Ureter (tissue), 1 donor: Measurements from ENCODE around the gene NACA. TPM values are rescaled to one million over a fixed set of nuclear protein-coding genes. Genes with fewer than 3 reads are reported as not detected.
A peak's percentile ranks its signal among the peaks of the same experiment; 100 is the strongest.
"Not testable (repeated sequence)": the region's sequence is repeated elsewhere in the genome, so short reads cannot be mapped to it uniquely, and the experiment has no call there.

Experiments
- DNase-seq: peaks from one replicate; pipeline ENCODE4 v3.0.0-alpha.2; 2020; ENCODE audit warnings: low spot score
- total RNA-seq: library from RNA; stranded (reverse); gene quantifications from one replicate; pipeline ENCODE4 v1.2.4, GENCODE V29; 2023
- donor health status: DM: yes; HTN: yes; CAD: no.

The NACA gene
- total RNA-seq, result 1,021 TPM

DNA sequence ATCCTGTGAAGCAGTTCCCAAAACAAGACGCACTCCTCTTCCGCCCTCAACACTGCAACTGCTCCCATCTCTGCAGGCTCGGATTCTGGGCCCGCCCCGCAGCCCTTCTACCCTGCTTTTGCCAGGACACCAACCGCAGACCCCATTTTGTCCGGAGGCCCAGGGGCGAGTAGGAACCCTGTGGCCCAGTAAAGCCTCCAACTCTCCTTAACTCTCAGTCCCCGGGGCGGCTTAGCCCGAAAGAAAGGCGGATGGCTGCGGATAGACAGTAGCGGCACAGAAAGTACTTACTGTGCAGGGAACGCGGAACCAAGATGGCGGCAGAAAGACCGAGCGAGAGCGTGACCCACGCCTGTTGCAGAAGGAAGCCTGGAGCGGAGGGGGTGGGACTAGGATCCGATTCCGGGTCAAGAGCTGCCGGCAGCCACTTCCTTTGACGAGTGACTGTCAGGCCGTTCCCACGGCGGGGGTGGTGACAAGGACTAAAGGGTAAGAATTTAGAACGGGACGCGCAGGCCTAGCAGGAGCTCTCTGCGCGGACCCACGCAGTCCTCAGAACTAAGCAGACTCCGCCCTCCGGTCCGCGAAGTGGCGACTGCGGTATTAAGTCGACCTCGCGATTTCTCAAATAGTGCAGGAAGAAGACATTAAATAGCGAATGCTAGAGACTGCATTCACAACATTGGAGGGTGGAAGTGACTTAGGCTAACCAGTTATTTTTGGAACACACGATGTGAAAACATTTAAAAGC lies at the start of gene NACA:
NACA (minus strand) TSS at position 328 of the 751 bp plus-strand sequence. CDS start 778 bp downstream, outside the sequence.
- DNase-seq, result peak; percentile 99

DNA sequence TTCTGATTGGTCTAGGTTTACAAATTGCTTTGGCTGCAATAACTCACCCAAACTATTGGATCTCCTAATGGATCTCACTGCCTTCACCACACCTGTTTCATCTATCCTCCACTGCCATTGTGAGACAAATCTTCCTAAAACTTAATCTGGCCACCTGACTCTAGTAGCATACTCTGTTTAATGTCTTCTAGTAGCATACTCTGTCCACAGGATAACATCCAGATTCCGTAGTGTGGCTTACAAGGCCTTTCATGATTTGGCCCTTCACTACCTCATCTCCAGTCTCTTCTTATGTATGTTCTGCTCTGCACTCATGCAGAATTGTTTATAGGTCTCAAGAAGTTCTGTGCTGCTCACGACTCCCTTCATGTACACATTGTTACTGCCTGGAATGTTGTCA lies 48.0 kb upstream of the NACA start:
- DNase-seq, result no peak

- DNase-seq, result no peak
These were observed 47.5 kb upstream of the NACA start for GRCh38 chr12:56772625-56773024.

DNA sequence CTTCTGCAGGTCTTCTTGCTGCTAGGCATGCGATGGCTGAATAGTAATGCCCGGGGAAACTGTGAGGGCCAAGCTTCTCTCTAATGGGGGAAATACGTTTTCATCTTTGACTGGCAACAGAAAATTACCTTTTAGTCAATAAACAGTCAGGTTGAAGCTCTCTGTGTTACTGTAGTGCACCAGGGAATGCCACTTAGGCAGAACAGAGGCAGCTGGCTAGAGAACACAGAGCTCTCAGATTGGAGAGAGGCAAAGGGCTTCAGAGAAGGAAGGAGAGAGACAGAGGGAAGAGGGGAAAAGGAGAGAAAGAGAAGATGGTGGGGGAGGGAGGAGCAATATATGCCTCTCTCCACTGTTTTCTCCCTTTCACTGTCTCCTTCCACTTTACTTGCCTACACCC lies 44.8 kb upstream of the NACA start:
- no peak for DNase-seq

GRCh38 chr12:56768424-56768823 lies 43.3 kb upstream of the NACA start:
- no peak for DNase-seq

DNA sequence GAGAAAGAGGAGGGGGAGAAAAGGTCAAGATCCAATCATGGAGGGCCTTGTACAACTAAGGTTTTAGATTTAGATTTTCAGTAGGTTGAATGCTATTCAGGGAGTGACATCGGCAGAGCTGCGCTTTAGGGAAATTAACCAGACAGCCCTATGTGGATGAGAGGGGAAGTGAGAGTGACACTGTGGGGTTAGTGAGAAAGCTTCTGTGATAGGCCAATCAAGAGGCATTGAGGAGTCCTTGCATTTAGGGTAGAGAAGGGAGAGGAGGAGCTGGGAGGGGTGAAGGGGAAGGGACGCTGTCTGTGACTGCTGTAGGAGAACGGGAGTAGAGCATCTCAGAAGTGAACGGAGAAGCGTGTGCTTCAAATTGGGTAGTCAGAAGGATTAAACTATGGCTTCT lies 41.4 kb upstream of the NACA start:
- no peak for DNase-seq

DNA sequence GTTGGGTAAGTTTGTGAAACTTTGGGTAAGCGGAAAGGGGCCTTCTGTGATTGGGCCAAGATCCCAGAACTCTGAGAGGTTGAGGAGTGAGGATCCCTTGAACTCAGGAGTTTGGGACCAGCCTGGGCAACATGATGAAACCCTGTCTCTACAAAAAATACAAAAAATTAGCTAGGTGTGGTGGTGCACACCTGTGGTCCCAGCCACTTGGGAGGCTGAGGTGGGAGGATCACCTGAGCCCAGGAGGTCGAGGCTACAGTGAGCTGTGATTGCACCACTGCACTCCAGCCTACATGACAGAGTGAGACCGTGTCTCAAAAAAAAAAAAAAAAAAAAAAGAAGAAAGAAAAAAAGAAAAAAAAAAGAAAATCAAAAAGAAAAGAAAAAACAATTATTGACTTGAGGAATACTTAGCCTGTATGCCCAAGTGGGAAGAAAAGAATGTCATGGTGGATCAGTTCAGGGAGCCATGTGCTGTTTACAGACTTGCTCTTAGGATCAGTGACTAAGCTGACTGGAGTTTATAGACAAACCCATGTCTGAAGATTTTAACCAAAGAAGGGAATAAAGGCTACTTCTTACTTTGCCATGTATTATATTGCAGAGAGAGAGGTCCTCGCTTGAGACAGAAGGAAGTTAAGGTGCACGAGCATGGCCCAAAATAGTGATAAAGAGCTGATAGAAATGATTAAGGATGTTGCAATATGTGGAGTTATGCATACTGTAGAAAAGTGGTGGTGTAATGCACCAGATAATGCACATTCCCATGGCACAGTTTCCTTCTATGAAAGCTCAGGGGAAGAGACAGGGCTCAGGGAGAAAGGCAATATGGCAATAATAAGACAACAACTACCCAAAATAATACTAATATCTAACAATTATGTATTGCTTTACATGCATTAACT lies 38.9 kb upstream of the NACA start:
- DNase-seq, result no peak

DNA sequence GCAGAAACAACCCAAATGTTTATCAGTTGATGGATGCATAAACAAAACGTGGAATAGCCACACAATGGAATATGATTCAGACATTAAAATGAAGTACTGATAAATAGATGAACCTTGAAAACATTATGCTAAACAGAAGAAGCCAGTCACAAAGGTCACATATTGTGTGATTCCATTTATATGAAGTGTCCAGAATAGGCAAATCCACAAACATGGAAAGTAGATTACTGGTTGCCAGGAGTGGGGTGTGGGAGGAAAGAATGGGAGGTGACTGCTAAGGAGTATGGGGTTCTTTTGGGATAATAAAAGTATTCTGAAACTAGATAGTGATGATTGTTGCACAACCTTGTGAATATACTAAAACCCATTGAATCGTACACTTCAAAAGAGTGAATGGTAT lies 36.7 kb upstream of the NACA start:
- no peak for DNase-seq

GRCh38 chr12:56760460-56760859 lies 35.4 kb upstream of the NACA start:
- no peak for DNase-seq

DNA sequence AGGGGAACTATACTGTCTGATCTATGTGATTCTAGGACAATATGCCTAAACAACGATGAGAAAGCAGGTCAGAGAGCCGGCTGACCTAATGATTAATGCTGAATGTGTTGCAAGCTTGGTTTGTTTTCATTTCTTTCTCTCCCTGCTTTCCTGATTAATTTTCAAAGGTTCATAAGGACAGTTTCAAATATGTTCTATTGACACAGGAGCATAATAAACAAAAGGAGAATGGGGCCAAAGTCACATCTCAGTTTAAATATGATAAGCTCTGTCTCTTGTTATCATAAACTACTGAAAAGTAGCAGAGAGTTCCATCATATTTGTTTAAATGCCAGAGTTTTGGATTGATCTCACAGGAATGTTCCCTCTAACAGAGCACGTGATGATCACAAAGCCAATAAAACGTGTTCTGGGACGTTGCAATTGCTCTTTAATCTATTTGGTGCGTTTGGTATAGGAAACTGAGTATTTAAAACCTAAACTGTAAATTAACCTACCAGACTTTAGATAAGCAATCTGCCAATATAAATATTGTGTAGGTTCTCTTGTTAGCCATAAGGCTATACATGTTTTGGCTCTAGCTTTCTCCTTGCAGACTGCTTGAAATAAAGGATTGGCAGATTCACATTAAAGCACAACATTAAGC lies 34.3 kb upstream of the NACA start:
- DNase-seq, result no peak

GRCh38 chr12:56758728-56759262 lies 33.7 kb upstream of the NACA start:
- no peak for DNase-seq

DNA sequence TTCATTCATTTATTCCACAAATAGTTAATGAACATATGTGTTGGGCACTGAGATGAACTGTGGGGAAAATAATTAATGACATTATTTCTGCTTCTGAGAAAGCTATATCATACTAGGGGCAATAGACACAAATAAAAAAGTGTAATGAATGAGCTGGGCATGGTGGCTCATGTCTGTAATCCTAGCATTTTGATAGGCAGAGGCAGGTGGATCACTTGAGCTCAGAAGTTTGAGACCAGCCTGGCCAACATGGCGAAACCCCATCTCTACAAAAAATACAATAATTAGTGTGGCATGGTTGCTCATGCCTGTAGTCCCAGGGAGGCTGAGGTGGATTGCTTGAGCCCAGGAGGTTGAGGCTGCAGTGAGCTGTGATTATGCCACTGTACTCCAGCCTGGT lies 32.9 kb upstream of the NACA start:
- not testable (repeated sequence) for DNase-seq

DNA sequence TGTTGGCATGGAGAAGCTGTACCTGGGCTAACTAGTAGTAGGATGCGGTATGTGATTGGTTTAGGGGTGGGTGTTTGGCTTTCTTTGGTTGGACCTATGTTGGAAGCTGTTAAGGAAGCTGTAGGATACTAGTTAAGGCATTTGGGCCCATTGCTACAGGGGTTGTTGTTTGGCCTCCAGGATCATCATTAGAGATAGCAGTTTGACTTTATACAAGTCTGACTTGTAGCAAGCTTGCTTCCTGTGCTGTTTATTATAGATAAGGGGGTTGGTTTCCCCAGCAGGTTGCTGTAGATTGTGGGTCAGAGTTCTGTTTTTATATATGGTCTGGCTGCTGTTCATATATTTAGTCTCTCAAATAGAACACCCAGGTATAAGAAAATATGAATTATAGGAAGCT lies 28.5 kb upstream of the NACA start:
- DNase-seq, result no peak

DNA sequence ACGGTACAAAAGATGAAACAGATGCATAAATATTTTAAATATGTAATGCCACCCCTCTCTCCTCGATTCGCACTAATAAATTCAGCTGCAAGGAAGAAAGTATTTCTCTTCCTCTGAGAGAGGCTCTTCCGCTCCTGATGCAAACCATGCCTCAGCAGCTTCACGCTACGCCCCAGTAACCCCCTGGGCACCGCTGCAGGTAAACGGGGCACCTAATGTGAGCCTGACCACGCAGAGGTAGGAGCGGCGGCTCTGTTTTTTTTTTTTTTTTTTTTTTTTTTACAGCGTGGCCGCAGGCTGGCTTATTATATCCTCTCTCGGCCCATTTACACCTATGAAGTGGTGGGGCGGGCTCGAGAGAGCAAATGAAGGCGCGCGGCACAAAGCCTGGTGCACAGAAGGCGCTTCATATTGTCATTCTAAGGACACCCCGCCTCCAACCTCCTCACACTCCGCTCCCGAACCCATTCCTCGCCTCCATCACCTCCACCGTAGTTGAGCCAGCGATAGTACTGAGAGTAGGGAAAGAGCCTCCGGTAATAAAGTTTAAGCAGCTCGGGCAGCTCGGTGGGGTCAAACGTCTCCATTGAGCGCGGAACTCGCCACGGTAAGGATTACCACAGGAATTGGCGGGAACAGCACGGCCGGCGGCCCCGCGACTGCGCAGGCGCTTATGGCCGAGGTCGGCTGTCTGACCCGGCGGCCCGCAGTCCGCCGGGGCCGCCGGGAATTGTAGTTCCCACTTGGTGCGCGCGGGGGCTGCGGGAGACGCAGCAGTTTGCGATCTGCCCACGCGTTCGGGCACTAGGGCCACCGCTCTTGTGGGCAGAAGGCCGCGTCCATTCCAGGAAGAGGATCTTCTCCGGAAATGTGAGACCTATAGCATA lies 26.9 kb upstream of the NACA start, which contains the start of gene PRIM1:
PRIM1 (minus strand) TSS at position 612 of the 887 bp plus-strand sequence; CDS start at position 587, 25 bp downstream.
- DNase-seq, result peak; percentile 77

- DNase-seq, result not testable (repeated sequence)
These were observed 25.5 kb upstream of the NACA start for GRCh38 chr12:56750596-56750995.

- no peak for DNase-seq
These were observed 24.8 kb upstream of the NACA start for GRCh38 chr12:56749853-56750252.

GRCh38 chr12:56749359-56749758 lies 24.3 kb upstream of the NACA start:
- no peak for DNase-seq

DNA sequence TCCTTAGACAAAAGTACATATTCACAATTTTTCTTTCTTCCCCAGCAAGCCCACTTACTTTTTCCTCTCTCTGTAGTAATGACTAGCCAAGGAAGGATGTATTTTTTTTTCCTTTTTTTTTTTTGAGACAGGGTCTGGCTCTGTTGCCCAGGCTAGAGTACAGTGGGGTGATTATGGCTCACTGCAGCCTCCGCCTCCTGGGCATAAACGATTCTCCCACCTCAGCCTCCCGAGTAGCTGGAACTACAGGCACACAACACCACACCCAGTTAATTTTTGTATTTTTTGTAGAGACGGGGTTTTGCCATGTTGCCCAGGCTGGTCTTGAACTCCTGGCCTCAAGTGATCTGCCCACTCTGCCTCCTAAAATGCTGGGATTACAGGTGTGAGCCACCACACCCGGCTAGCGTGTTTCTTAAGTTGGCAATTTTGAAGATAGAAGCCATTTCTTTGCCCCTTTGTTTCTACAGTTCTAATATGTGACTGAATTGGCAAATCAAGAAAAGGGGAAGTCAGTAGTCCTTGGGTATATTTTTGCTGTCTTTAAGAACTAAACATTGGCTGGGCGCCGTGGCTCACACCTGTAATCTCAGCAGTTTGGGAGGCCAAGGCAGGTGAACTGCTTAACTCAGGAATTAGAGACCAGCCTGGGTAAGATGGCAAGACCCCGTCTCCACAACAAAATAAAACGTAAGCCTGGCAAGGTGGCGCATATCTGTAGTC lies 3.2 kb upstream of the NACA start:
- no peak for DNase-seq

- not testable (repeated sequence) for DNase-seq
These were observed 1.1 kb upstream of the NACA start for GRCh38 chr12:56726196-56726675.

DNA sequence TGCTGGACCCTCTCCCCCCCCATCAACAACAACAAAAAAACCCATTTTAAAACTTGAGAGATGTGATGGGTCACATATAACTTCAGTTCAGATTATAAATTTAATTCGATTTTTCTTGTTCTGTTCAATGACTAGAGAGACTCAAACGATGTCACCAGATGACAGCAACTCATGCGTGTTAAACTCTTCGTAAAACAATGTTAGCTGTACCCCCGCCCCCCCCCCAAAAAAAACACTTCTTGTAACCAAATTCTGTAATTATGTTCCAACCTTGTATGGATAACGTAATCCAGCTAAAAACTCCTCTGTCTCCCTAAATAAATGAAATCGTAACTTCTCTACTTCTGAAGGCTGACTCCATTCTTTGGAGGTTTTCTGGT lies 614 bp upstream of the NACA start:
- no peak for DNase-seq
